Activated T-helper 17 cell treated with anti-CD3 and anti-CD28 coated beads, Interleukin-2, amount 50 U/mL, for 72 hours (primary cell): ENCODE data around the gene MAPK12. TPM values are rescaled to one million over a fixed set of nuclear protein-coding genes. Genes with fewer than 3 reads are reported as not detected.

Source experiments
- ATAC-seq: fragments of 150-1000 bp; cut with Tn5 transposase; replicated peaks from 2 replicates; pipeline ENCODE4 v1.10.0; 2021; ENCODE audit warnings: mild to moderate bottlenecking, moderate library complexity
- H3K27ac Mint-ChIP-seq: one replicate; pipeline ENCODE4 v1.8.0; 2022; ENCODE audit warnings: mixed read lengths
- H3K27me3 Mint-ChIP-seq: one replicate; pipeline ENCODE4 v1.8.0; 2022; ENCODE audit warnings: mixed read lengths
- H3K36me3 Mint-ChIP-seq: one replicate; pipeline ENCODE4 v1.8.0; 2022; ENCODE audit warnings: low read depth, mild to moderate bottlenecking, mixed read lengths
- H3K4me1 Mint-ChIP-seq: one replicate; pipeline ENCODE4 v1.8.0; 2022; ENCODE audit warnings: mixed read lengths
- H3K4me3 Mint-ChIP-seq: one replicate; pipeline ENCODE4 v1.8.0; 2022; ENCODE audit warnings: mild to moderate bottlenecking, mixed read lengths
- H3K9me3 Mint-ChIP-seq: one replicate; pipeline ENCODE4 v1.8.0; 2022; ENCODE audit warnings: mixed read lengths
- total RNA-seq, 2 donors: library from RNA; stranded (reverse); gene quantifications; one replicate each; pipeline ENCODE4 v1.2.3, GENCODE V29; 2022

Gene MAPK12
- total RNA-seq, 2 donors from 2014 or later: 5.0 to 14.8 TPM

DNA sequence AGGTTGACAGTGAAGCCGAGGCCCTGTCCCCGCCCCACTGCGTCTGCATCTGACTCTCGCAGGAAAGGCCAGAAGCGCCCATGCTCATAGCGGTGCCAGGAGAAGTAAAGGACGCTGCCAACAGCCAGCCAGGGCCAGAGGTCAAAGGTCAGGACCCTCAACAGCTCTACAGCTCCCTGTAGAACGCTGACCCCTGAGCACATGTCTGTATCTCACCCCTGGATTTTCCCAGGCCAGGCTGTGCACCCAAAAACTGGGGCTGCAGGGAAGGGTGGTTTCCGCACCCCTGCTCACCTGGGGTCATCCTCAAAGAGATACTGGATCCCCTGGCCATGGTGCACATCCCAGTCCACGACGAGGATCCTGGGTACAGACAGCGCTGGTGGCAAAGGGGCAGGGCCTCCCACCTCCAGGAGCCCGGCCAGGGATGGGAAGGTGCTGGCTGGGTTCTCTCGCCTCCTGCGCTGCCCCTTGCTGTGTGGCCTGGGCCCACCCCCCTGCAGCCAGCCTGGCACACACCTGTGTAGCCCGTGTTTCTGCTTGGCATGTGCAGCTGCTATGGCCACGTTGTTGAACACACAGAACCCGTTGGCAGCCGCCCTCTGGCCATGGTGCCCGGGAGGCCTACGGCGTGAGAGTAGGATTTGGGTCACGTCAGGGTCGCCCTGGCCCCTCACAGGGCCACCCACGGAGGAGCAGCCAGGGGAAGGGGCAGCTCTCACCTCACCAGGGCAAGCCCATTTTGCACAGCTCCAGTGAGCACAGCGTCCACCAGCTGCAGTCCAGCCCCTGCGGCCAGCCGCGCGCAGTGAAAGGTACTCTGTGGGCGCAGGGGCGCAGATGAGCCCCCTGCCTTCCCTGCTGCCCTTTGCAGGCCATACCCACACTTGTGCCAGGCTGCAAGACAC lies 11.9 kb downstream of the MAPK12 start:
- Mint-ChIP-seq H3K9me3 (no peaks in the 10 kb centered on the region), H3K4me3 (peak overlapping the region; percentile 71), H3K4me1 (peaks cover 13% of the 10 kb centered on the region), H3K27me3 (no peaks in the 10 kb centered on the region), H3K36me3 (peaks cover 25% of the 10 kb centered on the region), H3K27ac (no peak overlapping the region)
- ATAC-seq: no peak

DNA sequence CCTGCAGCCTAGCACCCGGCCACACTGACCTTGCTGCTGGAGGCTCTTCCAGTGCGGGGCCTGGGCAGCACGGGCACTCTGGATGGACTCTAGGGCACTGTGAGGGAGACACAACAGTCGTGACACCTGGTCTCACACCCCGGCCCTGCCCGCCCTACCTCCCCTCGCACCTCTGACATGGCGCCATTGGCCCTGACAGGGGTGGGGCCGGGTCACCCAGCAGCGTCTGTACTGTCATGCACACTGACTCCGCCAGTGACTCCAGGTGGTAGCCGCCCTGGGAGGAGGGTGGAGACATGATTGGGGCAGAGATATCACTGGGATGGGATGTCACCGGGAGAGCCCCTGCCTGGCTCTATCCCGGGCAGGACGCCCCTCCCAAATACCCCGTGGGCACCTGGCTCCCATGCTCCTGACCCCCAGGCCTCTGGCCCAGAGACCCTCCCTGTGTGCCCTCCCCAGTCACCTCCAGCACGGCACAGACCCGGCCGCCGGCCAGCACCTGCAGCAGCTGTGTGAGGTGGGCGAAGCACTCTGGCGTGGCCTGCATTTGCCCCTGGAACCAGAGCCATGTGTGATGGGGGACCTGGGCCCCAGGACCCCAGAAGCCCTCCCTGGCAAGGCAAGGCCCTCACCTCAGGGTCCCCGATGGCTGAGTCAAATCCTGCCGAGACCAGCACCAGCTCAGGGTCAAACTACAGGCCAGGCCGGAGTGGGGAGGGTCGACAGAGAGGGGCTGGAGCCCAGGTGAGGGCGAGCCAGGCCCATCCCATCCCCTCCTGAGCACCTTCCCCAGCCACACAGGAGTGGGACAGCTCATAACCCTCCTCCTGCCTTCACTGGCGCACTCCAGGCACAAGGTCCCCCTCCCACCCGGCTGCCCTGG lies 13.0 kb downstream of the MAPK12 start:
- H3K4me3 Mint-ChIP-seq: peak overlapping the region; percentile 87
- no peaks in the 10 kb centered on the region for H3K27me3 Mint-ChIP-seq
- peaks cover 13% of the 10 kb centered on the region for H3K4me1 Mint-ChIP-seq
- ATAC-seq: no peak
- peak overlapping the region; percentile 73 for H3K27ac Mint-ChIP-seq
- peaks cover 36% of the 10 kb centered on the region for H3K36me3 Mint-ChIP-seq
- H3K9me3 Mint-ChIP-seq: no peaks in the 10 kb centered on the region

DNA sequence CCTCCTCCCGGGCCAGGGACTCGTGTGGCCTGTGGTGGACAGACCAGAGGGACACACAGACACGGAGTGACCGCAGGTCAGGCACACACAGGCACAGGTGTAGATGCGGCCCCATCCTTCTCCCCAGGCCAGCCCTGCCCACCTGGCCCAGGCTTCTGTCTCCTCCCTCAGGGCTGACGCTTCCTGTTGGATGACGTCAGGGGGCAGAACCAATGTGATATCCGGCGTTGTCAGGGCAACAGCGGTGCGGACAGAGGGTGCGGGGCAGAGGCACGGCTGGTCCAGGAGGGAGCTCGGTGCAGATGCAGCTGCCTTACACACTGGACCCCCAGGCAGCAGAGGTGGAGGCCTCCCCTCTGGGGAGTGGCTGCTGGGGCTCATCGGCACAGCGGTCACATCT lies 13.7 kb downstream of the MAPK12 start:
- ATAC-seq: peak; percentile 12
- H3K27ac Mint-ChIP-seq: peak overlapping the region; percentile 73

DNA sequence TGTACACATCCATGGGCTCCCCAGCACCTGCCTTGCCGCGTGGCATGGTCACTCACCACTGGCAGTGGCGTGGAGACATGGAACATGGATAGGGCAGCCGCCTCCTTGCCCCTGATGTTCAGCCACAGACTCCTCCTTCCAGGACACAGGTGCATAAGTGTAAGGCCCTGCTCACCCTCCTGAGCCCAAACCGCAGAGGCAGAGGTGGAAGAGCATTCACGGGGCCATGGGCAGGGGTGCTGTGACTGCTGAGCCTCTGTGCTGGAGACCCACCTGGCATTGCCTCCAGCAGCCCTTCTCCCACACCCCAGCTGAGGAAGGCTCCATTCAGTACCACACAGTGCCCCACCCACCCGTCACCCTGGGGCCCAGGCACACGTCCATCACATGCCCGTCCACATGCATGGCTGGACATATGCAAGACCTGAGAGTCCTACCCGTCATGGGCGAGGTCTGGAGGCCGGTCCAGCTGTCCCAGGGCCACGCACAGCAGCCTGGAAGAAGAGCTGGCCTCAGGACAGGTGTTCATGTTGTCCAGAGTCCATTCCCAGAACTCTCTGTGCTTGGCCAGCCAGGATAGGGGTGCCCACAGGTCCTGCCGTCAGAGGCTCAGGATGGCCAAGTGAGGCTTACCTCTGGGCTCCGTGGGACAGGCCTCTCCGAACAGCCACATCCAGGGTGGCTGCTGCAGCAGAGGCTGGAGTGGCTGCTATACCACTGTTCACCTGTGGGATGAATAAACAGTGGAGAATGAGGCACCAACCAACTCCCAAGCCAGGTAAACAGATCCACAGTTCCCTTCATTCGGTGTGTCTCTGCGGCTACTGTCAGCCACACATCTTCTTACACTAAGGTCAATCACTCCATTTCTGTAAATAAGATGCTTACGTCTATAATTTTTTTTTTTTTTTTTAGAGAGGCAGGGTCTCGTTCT lies 15.0 kb downstream of the MAPK12 start:
- H3K4me1 Mint-ChIP-seq: peaks cover 16% of the 10 kb centered on the region
- H3K9me3 Mint-ChIP-seq: no peaks in the 10 kb centered on the region
- H3K27ac Mint-ChIP-seq: no peak overlapping the region
- H3K36me3 Mint-ChIP-seq: peaks cover 51% of the 10 kb centered on the region
- H3K27me3 Mint-ChIP-seq: no peaks in the 10 kb centered on the region
- peak overlapping the region; percentile 87 for H3K4me3 Mint-ChIP-seq
- ATAC-seq: no peak

More for the DNA sequence above, 13.7 kb downstream of the MAPK12 start:
- peaks cover 13% of the 10 kb centered on the region for H3K4me1 Mint-ChIP-seq
- H3K27me3 Mint-ChIP-seq: no peaks in the 10 kb centered on the region
- peaks cover 39% of the 10 kb centered on the region for H3K36me3 Mint-ChIP-seq
- no peaks in the 10 kb centered on the region for H3K9me3 Mint-ChIP-seq
- peak overlapping the region; percentile 87 for H3K4me3 Mint-ChIP-seq

DNA sequence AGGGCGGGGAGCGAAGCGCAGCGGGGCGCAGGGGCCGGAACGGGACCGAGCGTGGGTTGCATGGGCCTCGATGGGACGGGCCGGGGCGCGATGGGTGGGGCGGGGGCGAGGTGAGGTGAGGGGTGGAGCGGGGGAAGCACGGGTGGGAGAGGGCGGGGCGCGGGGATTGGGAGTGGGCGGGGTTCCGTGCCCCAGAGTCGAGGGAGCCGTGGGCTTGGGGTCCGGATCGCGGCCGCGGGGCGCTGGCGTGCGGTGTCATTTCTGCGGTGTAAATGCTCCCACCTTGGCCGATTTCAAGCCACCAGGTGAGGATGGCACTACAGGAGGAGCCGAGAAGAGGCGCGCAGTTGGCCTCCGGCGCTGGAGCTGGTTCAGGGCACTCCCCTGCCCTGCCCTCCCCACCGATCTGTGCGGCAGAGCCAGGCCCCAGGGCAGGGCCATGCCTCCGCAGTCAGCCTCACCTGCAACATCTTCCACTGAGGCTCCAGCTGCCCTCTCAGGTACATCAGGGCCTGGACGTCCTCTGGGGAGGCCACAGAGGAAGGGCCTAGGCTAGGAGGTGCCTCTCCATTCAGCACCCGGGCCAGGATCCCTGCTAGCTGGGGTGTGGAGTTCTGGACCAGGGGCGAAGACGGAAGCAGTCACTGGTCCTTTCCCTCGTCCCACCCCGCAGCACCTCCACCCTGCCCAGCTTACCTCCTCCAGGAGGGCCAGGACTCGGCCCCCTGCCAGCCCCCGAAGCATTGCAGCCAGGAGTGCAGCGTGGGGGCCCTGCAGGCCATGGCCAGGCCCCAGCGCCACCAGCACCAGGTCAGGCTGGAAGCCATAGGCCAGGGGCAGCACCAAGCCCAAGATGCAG lies 16.0 kb downstream of the MAPK12 start:
- H3K27me3 Mint-ChIP-seq: no peaks in the 10 kb centered on the region
- ATAC-seq: no peak
- H3K27ac Mint-ChIP-seq: peak overlapping the region; percentile 96
- peaks cover 23% of the 10 kb centered on the region for H3K4me1 Mint-ChIP-seq
- H3K9me3 Mint-ChIP-seq: no peaks in the 10 kb centered on the region
- peaks cover 62% of the 10 kb centered on the region for H3K36me3 Mint-ChIP-seq
- H3K4me3 Mint-ChIP-seq: peak overlapping the region; percentile 87

DNA sequence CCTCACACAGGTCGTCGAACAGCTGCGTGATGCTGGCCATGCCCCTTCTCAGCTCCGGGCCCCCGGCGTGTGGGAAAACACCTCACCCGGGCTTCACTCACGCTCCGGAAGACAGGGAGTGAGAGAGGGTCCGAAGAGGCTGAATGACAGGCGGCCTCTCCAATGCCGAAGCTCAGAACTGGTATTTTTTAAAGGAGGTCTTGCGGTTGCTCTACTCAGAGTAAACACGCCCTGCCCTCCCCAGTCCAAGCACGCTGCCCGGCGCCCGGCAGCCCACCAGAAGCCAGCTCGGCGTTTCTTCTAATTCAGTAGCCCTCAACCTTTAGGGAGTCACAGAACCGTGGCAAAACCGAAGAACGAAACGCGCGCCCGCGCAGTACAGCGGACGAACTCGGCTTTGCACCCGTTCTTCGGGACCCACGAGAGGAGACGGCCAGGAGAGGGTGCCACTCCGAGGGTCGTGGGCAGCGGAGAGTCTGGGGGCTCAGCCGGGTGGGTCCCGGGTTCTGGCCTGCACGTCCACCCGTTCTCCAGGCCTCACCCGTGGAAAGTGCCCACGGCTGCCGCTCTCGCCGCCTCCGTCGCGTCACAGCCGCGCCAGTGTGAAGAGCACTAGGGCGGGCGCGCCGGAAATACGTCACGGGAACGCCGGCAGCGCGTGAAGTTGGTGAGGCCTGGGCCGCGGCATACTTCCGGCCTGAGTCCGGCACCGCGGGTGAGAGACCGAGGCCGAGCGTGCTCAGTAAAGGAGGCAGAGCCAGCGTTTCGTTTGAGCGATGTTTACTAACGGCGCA lies 16.9 kb downstream of the MAPK12 start, which contains the start of gene TUBGCP6:
Gene TUBGCP6 (minus strand): TSS at position 604 of the 794 bp plus-strand sequence. CDS start 564 bp downstream, at position 40.
- H3K27me3 Mint-ChIP-seq: no peaks in the 10 kb centered on the region
- no peaks in the 10 kb centered on the region for H3K9me3 Mint-ChIP-seq
- H3K27ac Mint-ChIP-seq: peak within 1 kb of the TSS; percentile 96
- H3K4me1 Mint-ChIP-seq: peaks cover 23% of the 10 kb centered on the region
- peak within 1 kb of the TSS; percentile 87 for H3K4me3 Mint-ChIP-seq
- H3K36me3 Mint-ChIP-seq: peaks cover 70% of the 10 kb centered on the region
- peak; percentile 91 for ATAC-seq

DNA sequence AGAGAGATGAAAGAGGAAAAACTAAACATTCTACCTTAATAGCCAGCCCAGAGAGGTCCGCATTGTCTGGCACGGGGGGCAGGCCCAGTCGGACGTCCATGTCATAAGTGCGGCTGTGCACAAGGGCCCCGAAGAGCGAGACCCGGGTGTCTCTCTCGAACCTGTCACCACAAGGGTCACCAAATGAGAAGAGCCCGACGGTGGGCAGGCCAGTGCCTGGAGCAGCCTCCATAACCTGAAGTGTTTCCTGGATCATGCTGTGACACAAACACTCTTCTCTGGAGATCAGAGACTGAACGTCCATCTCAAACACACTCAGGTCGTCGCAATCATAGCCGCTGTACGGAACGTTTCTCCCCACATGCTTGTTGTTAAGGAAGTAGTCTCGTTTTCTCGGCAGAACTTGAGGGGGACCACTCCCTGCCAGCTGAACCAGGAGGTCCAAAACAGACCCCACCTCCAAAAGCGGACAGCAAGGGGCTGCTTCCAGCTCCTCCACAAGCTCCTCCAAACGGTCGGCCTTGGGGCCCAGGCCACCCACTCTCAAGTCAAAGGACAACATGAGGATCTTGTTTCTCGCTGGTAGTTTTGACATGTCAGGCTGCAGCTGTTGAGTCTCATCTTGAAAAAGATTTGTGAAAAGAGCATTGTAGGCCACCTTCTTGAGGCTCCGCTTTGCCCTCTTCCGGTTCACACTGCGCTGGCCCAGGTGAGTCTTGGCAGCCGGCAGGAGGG lies 17.6 kb downstream of the MAPK12 start:
- Mint-ChIP-seq H3K36me3 (peaks cover 76% of the 10 kb centered on the region), H3K4me1 (peaks cover 23% of the 10 kb centered on the region), H3K27me3 (no peaks in the 10 kb centered on the region), H3K27ac (peak overlapping the region; percentile 96), H3K9me3 (no peaks in the 10 kb centered on the region), H3K4me3 (peak overlapping the region; percentile 87)
- ATAC-seq: no peak

DNA sequence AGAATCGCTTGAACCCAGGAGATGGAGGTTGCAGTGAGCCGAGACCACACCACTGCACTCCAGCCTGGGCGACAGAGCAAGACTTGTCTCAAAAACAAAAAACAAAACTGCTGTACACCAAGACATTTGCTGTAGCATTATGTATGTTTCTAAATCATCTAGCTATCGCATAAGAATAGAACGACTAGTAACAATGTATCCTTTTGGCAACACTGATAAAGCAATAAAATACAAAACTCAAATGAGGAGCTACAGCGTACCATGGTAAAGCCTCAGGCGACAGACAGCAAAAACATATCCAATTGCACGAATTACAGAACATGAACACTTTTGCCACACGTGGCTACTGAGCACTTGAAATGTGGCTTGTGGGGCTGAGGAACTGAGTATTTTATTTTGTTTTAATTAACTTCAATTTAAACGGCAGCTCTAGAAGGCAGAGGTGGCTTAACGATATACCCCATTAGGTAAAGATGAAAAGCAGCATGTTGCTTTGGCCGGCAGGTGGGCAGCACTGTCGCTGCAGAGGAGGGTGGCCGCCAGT lies 19.0 kb downstream of the MAPK12 start:
- Mint-ChIP-seq H3K27ac (peak overlapping the region; percentile 66), H3K9me3 (no peaks in the 10 kb centered on the region), H3K36me3 (peaks cover 80% of the 10 kb centered on the region), H3K27me3 (no peaks in the 10 kb centered on the region), H3K4me3 (peak overlapping the region; percentile 87), H3K4me1 (peaks cover 18% of the 10 kb centered on the region)
- ATAC-seq: no peak

DNA sequence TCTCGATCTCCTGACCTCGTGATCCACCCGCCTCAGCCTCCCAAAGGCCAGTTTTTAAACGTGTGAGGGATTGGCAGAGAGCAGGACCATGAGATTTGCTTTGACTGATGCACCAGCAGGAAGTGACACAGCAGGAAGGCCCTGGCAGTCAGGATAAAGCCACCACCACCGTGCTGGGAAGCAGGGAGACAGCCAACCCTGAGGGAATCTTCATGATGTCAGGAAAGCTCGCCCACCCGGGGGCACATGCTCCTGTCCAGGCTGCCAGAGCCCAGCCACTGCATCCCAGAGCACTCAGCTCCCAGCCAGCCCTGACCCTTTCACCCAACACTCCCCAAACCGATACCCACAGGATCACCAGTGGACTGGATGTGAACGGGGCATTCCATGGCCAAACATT lies 22.7 kb downstream of the MAPK12 start:
- Mint-ChIP-seq H3K27me3 (no peaks in the 10 kb centered on the region), H3K27ac (no peak overlapping the region), H3K36me3 (peaks cover 76% of the 10 kb centered on the region), H3K9me3 (no peaks in the 10 kb centered on the region), H3K4me3 (no peak overlapping the region), H3K4me1 (peaks cover 26% of the 10 kb centered on the region)
- ATAC-seq: no peak

DNA sequence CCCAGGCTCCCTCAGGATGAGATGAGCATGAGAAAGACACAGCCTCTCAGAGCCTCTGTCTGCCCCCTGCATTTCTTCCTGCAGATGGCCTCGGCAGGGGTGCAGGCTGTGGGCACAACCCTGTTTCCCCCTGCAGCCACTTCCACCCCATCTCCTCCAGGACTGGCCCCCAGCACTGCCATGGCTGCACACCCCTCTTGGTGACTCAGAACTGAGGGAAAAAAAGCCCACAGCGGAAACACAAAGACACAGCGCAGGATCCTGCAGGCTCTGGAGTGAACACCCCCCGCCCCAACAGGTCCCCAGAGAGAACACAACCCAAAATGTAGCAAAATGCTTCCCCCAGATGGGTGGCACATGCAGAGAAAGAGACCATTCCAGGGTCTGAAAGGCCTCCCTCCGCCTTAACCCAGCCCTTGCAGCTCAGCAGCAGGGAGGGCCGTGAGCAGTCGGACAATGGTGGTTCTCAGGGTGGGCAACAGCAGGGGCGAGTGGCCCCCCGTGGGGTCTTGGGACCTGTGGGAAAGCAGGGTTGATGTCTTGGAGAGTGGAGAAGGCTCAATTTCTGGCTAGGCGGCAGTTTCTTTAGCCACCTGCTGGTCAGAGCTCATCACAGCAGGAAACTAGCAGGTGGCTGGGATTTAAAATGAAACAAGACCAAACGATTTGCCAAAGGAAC lies 24.6 kb downstream of the MAPK12 start:
- ATAC-seq: no peak

DNA sequence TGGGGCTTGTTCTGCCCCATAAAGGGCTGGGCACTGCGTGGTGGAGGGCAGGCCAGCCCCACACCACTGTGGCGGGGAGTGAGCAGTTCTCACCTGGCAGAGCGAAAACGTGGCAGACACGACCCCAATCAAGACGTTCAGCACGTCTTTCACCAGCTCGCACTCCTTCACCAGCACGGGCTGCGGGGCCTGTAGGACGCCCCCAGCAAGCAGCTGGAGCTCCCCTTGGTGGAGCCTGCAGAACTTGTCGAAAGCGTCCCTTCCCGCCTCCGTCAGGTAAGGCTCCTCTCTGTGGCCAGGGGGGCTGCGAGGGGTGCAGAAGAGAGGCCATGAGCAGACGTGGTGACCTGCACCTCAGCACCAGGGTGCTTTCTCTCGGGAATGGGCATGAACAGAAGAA lies 28.3 kb downstream of the MAPK12 start:
- Mint-ChIP-seq H3K27me3 (no peaks in the 10 kb centered on the region), H3K9me3 (no peaks in the 10 kb centered on the region), H3K27ac (no peak overlapping the region), H3K4me1 (peaks cover 27% of the 10 kb centered on the region), H3K36me3 (peaks cover 81% of the 10 kb centered on the region), H3K4me3 (no peak overlapping the region)
- ATAC-seq: no peak

More for the DNA sequence above, 24.6 kb downstream of the MAPK12 start:
- Mint-ChIP-seq H3K4me3 (no peak overlapping the region), H3K27me3 (no peaks in the 10 kb centered on the region), H3K36me3 (peaks cover 80% of the 10 kb centered on the region), H3K27ac (no peak overlapping the region), H3K4me1 (peaks cover 27% of the 10 kb centered on the region), H3K9me3 (no peaks in the 10 kb centered on the region)
